ENCODE results near the gene MARCO.

The MARCO gene

DNA sequence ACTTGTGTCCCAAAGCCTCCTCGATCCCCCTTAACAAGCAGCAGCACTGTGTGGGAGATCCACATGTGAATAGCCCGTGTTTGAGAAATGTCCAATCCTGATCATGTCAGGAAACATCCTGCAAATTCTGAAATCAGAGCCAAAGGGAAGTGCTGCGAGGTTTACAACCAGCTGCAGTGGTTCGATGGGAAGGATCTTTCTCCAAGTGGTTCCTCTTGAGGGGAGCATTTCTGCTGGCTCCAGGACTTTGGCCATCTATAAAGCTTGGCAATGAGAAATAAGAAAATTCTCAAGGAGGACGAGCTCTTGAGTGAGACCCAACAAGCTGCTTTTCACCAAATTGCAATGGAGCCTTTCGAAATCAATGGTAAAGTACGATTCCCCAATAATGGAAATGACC is at the start of gene MARCO:
TSS of gene MARCO (plus strand) at position 164 of the 400 bp plus-strand sequence. CDS start at position 271, 107 bp downstream.
- DNase-seq: no peak

DNA sequence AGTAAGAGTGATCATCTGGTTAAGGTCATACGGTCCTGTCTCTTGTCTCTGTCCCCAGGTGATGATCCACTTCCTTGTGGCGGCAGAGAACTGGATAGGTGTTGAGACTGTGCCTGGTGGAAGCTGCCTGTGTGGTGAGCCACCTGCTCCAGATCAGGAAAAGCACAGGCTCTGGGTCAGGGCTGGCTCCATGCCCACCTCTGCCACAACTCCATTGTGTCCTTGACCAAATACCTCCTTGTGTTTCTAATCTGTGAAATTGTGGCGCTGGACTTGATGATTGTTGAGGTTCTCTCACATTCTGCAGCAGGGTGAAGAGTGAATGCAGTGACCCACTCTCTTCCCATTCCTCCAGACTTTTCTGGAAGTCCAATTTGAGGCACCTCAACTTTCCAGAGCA is 48.9 kb upstream of the MARCO start:
- no peak for DNase-seq

- peak; percentile 95 to 96 for DNase-seq
Observed at GRCh38 chr2:118902266-118903028, 39.5 kb upstream of the MARCO start.

- DNase-seq: no peak
Observed at GRCh38 chr2:118903029-118903351, 39.0 kb upstream of the MARCO start.

DNA sequence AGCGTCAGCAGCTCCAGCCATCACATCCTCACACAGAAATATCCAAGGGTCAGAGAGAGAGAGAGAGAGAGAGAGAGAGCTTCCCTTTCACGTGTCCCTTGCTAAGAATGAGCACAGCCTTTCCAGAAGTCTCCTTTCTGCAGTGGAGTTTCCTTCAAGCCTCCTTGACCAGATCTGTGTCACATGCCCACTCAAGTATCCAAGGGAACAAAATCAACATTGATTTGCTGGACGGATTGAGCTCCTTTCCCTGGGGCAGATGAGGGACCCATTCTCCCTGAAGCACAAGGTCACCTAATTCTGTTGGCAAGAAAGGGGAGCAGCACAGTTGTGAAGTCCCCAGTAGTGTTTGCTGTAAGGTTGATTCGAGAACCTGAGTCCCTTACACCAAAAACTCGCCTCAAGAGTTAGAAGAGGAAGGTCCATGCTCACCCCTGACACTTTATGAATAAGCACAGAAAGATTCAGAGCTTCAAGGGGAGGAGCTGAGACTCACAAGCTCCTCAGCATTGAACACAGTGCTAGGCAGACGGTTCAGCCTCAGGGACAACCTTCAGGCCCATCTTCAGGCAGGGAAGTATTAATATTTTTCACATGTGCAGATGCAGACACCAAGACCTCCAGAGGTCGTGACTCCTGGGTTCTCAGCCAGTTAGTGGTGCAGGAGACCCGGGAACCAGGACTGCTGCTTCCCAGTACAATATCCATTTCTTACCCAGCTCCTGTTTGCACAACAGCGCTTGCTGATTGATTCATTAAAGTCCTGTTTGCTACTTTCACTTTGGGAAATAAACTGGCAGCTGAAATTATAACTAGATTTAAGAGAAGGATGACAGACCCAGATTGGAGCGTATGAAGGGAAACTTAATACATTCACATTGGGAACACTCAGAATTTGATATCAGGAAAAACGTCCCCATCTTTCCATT is 38.2 kb upstream of the MARCO start:
- no peak for DNase-seq

DNA sequence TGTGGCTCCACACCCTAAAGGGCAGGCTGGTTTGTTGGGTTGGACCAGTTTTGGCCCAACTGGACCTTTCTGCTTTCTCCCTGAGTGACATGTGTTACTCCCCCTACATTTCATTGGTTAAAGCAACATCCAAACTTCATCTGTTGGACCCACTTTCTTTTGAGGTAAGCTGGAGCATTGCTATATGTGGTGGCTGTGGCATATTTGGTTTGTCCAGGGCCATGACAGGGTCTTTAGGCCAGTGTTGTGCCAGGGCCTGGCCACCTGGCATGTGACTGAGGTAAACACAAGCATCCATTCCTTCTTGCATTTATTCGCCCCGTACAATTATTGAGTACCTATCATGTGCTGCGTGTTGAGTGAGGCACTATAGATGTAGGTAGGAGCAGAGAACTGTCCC is 36.8 kb upstream of the MARCO start:
- no peak for DNase-seq

DNA sequence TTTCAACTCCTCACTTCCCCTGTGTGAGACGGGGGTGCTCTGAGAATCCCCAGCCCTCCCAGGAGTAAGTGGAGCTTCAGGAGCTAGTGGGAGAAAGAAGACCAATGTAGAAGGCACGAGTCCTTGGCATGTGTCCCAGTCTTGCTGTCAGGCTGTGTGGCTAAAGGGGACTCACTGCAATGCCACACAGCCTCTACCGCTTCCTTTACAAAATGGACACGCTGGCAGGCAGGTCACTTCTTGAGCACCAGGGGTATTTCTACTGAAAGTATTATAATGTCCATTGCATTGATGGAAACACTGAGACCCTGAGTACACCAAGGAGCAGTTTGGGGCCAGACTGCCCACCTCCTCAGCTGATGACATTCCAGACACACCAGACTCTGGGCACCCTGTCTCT is 35.8 kb upstream of the MARCO start:
- DNase-seq: no peak

DNA sequence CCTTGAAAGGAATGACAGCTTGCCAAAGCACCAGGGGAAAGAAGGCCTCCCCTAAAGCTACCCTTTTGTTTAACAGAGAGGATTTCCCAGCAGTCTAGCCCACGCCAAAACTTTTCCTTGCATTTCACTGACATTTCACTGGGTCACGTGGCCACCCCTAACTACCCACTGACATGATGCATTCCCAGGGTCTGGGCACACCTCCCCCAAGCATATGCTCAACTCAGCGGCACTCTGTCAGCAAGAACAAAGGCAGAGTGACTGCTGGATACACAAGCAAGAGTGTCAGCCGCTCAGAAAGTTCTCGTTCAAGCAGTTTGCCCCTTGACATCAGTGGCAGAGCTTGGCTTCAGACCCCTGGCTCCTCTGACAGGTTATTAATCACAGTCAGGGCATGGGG is 34.2 kb upstream of the MARCO start:
- no peak for DNase-seq

DNA sequence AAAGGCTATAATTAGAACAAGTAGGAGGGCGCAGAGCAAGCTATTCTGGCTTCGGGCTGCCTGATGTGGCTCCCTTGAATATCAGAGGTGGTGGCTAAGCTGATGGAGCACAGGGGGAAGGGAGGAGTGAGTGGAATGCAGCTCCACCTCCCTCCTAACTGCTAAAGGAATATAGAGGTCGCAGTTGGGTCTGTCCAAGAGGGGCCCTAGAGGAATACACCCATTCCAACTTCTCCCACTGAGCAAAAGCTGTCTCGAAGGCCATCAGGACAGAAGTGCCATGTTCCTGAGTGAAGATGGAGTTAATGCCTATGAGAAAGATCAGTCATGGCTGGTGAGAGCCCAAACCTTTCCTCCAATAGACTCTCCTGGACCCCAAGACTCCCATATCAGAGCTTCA is 32.8 kb upstream of the MARCO start:
- no peak for DNase-seq

GRCh38 chr2:118911166-118911856 is 30.7 kb upstream of the MARCO start:
- no peak for DNase-seq

DNA sequence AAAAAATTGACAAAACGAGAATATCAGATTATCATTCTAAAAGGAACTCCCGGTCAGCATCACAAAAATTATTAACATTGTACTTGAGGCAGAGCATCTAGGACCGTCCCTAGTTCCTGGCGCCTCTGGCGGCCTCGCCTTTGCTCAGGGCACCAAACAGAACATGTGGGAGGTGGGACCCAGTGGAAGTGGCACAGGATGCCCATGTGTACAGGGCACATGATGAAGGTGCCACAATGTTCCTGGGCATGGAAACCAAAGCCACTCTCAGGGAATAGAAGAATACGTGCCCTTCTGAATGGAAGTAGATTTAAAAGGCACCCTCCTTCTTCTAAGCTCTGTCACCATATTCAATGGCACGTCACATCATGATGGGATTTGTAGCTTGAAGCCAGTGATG is 30.1 kb upstream of the MARCO start:
- no peak for DNase-seq

- no peak for DNase-seq
Observed at GRCh38 chr2:118913131-118913802, 28.7 kb upstream of the MARCO start.

DNA sequence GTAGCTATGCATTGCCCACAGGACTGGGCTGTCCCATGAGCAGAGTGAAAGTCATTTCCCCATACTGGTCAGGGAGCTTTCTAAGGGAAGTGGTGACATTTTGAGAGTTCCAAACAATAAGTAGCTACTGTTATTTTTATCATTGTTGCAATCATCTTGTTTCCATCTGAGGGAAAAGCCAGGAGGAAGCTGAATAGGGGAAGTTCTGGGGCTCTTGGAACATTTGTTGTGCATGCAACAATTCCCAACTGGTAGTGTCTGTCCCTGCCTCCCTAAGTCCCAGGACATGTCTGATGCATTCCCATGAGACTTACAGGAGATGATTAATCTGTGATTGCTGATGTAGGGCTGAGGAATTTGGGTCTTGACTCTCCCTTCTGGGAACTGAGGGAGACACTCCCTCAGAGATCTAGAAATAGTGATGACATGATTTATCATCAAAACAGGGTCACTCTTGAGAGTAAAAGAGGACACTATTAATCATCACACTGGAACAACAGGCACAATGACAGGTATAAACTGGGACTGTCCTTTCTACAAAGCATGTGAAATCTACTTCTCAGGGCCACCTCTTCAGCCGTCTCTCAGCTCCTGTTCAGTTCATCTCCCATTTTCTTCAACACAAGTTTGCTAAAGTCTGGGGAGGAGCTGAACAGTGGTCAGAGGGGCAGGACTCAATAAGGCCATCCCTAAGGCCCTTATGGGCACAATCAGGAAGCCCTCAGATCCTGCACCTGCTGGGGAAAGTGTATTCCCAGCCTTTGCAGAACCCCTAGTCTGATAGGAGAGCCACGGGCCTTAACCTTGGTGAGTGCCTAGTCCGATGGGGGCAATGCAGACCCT is 28.0 kb upstream of the MARCO start:
- no peak for DNase-seq

DNA sequence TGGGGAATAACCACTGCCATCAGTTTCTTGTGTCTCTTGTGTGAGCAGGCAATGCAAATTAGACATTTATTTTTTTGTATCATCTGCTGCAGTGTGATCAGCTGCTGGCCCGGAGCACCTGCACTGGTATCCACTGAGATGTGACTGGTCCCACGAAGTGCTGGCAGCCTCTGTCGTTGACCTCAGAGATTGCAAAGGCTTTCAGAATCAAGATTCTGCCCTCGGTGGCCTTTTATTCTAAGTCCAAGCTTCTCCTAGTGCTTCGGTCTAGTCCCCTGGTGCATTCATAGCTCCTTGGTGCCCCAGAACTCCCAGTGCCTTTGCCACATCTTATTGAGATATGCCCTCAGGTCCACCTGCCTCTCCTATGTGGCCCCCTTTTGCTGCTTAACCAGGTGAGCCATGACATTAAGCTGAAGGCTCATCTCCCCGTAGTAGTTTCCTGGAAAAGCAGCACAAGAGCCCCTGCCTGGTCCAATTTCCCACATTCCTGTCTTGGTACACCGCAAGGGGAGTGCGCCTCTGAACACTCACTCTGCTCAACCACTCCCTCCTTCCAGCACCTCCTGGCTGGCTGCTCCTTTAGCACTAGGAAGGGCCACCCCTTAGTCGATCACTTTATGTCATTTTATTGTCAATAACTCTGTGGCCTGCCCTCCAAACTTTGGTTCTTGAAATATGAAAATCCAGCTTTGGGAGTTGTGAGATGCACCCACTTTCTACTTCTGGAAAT is 27.1 kb upstream of the MARCO start:
- no peak for DNase-seq

- DNase-seq: peak; percentile 28 to 34
Observed at GRCh38 chr2:118918017-118918416, 24.0 kb upstream of the MARCO start.

DNA sequence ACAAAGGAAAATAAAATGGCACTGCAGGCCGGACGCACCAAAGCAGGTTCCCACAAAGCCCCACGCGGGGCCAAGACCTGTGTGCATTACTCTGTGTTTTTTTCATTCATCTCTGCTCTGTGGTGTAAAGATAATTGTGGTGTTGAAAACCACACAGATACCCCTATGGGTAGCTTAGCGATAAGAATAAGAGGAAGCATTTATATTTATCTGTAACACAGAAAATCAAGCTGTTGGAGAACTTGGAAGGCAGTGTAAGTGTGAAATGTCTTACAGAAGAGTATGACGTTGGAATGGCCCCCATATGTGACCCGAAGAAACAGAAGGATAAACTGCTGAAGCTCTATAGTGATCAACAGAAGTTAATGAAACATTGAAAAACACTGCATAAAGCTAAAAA is 20.3 kb upstream of the MARCO start:
- DNase-seq: no peak

DNA sequence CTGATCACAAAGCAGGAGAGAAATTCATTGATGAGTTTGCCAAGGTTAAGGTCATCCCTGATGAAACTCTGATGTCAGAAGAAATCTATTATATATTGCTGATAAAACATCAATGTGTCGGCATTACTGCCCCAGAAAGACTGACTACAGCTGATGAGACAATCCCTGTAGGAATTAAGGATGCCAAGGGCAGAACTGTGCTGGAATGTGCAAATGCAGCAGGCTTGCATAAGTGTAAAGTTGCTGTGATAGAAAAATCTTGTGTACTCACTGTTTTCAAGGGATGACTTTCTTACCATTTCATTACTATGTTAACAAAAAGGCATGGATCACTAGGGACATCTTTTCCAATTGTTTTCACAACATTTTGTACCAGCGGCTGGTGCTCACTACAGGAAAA is 19.7 kb upstream of the MARCO start:
- DNase-seq: no peak

DNA sequence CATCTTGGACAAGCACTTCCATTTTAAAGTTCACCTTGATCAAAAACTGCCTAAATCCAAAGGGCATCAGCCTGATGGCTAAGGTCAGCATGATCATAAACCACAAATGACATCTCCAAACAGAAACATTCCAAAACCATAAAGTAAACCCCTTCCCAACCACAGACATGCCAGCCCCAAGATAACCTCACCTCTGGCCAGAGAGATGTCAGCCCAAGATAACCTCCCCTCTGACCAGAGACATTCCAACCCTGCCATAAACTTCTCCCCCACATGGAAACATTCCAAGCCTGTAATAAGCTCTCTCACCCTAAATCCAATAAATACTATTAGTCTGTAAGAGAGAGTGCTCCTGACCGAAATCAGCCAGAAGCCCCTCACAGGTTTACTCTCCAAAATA is 18.6 kb upstream of the MARCO start:
- no peak for DNase-seq

DNA sequence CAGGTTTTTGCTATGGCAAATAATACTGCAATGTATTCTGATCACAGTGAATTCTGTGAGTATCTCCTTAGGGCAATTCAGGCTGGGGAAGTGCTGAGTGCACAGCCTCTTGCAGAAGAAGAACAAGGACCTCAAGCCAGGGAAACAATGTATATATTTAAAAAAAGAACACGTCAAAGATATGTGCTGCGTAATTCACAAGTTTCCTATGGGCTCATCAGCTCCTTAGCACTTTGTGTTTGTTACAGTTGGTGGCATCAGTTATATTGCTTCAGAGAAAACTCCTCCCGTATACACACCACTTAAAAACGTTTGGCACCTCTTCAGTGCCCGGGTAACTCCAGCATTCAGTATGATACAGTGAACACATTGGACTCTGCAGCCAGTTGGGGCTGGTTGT is 16.5 kb upstream of the MARCO start:
- DNase-seq: no peak

DNA sequence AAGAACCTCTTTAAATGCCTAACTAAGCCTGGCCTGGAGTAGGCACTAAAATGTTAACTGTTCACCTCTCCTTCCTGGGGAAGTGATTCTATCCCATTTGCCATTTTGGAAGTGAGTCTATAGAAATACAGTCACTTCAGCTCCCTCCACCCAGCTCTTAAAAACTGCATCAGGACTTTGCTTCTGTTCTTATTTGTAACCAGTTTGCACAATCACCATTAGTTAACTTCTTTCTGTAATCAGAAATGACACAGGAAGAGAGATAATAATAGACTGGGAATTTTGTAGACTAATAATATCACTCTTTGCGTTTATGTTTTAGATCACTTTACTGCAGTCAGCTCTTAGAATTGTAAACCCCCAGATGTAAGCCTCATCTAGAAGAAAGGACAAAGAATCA is 16.0 kb upstream of the MARCO start:
- no peak for DNase-seq

DNA sequence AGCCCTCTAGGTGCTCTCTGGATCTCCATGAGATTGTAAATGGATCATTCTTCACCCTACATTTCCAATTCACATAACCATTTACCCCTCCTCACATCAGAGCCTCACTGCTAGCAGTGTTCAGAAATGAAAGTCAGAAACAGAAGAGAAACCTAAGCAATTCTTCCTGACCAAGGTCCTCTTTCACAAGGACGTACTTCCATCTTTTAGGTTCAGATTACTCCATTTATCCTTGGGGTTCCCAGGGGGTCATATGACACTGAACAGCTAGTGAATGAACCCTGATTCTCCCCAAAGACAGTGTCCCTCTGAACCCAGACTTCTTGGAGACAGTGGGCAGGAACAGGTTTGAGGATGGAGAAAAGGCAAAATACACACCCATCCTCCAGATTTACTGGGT is 12.9 kb upstream of the MARCO start:
- no peak for DNase-seq
